K562 (cell line): ENCODE data around the gene ALK. TPM values are rescaled to one million over a fixed set of nuclear protein-coding genes. Genes with fewer than 3 reads are reported as not detected.

Experiments used
- ATAC-seq: fragments of 200-7000 bp; cut with Tn5 transposase; 3 replicates; pipeline ENCODE4 v1.9.1; 2020; ENCODE audit warnings: moderate library complexity
- BruUV-seq: library from RNA; stranded (reverse); fragments of 400-500 nt; replicated peaks from 2 replicates; lab custom pipeline; 2021; lab: Mats Ljungman, UMichigan
- CTCF ChIA-PET: fragments of 300-600 bp; formaldehyde crosslinking; extraction: SDS; loops from one replicate; lab custom pipeline; 2021; ENCODE audit warnings: low intra/inter-chr PET ratio; lab: Yijun Ruan, JAX
- POLR2A ChIA-PET: fragments of 300-600, 350-650 bp; sonication (Branson Sonifier 250); formaldehyde crosslinking; extraction: SDS; loops from one replicate; lab custom pipeline; 2021; ENCODE audit warnings: antibody characterized with exemption, inconsistent platforms; lab: Yijun Ruan, JAX
- DNase-seq, 4 experiments: peaks; one replicate each; pipeline versions ENCODE4 v3.0.0 to v3.0.0-alpha.2; 2011 to 2018; ENCODE audit warnings: low spot score in 3 of 4, mixed read lengths in 3 of 4; ENCODE audit errors: extremely low read depth in 1 of 4
- FAIRE-seq: peaks from 2 replicates; lab custom pipeline; 2011; peaks lifted over from hg19 to GRCh38; lab: Jason Lieb, UNC
- H2AFZ ChIP-seq: 2 replicates; pipeline ENCODE4 v1.6.0; 2011; ENCODE audit warnings: low read depth, low read length, control low read depth, inconsistent platforms
- H3K27ac ChIP-seq: fragments of 200-600 bp; 3 replicates; pipeline ENCODE4 v1.8.0; 2011; ENCODE audit warnings: low read depth, mild to moderate bottlenecking, control low read depth, inconsistent platforms, low read length, moderate library complexity, mixed read lengths; ENCODE audit errors: extremely low read depth
- H3K27me3 ChIP-seq, 2 experiments: fragments of 300-600 bp in 1 of 2; 2 replicates in 1 of 2; 3 replicates in 1 of 2; pipeline versions ENCODE4 v1.6.0 to v1.8.0; 2011; ENCODE audit warnings: inconsistent platforms in 2 of 2, low read length in 2 of 2, mild to moderate bottlenecking in 1 of 2, mixed read lengths in 1 of 2, moderate library complexity in 1 of 2; ENCODE audit not compliant: control insufficient read depth in 2 of 2, insufficient read depth in 2 of 2
- H3K36me3 ChIP-seq: fragments of 300-600 bp; 3 replicates; pipeline ENCODE4 v1.8.0; 2011; ENCODE audit warnings: mild to moderate bottlenecking, low read length, inconsistent platforms; ENCODE audit not compliant: control insufficient read depth, insufficient read depth
- H3K4me1 ChIP-seq, 2 experiments: fragments of 200-600 bp in 1 of 2; replicated peaks in 1 of 2; 2 replicates in 1 of 2; 3 replicates in 1 of 2; pipeline versions ENCODE4 v1.5.1 to v1.8.0; 2011; ENCODE audit warnings: inconsistent platforms in 2 of 2, low read length in 2 of 2, mild to moderate bottlenecking in 1 of 2, mixed read lengths in 1 of 2, moderate library complexity in 1 of 2; ENCODE audit not compliant: control insufficient read depth in 2 of 2, insufficient read depth in 2 of 2
- H3K4me2 ChIP-seq: 2 replicates; pipeline ENCODE4 v1.6.1; 2011; ENCODE audit warnings: low read length, control low read depth, inconsistent platforms, mixed read lengths; ENCODE audit not compliant: insufficient read depth
- H3K4me3 ChIP-seq: fragments of 200-600 bp; sonication (generic), shearing (Covaris generic); 2 replicates; pipeline ENCODE4 v1.5.1; 2016; ENCODE audit warnings: control low read depth, inconsistent platforms
- H3K79me2 ChIP-seq: fragments of 200-600 bp; 3 replicates; pipeline ENCODE4 v1.8.0; 2011; ENCODE audit warnings: low read length, inconsistent platforms; ENCODE audit not compliant: control insufficient read depth, insufficient read depth
- H3K9ac ChIP-seq, 2 experiments: 2 replicates each; pipeline versions ENCODE4 v1.6.0 to v1.6.1; 2011; ENCODE audit warnings: low read depth in 2 of 2, low read length in 2 of 2, control low read depth in 1 of 2, inconsistent platforms in 1 of 2, mild to moderate bottlenecking in 1 of 2, mixed read lengths in 1 of 2; ENCODE audit not compliant: insufficient read depth in 1 of 2
- H3K9me1 ChIP-seq: one replicate; pipeline ENCODE4 v1.6.0; 2011; ENCODE audit warnings: inconsistent platforms, mild to moderate bottlenecking, low read length, moderate library complexity; ENCODE audit not compliant: control insufficient read depth, insufficient read depth
- H3K9me3 ChIP-seq: replicated peaks from 2 replicates; pipeline ENCODE4 v1.5.1; 2011; ENCODE audit warnings: low read depth, low read length, inconsistent platforms; ENCODE audit not compliant: control insufficient read depth, insufficient read depth
- H4K20me1 ChIP-seq: replicated peaks from 2 replicates; pipeline ENCODE4 v1.6.1; 2011; ENCODE audit warnings: low read length, inconsistent platforms, mixed read lengths; ENCODE audit not compliant: control insufficient read depth, insufficient read depth
- ATF7 ChIP-seq: fragments of 450-650 bp; IDR thresholded peaks from 2 replicates; pipeline ENCODE4 v1.7.1; 2014; ENCODE audit warnings: mild to moderate bottlenecking, moderate library complexity
- CHCHD3 ChIP-seq: fragments of 250-450 bp; sonication (Bioruptor Pico); IDR thresholded peaks from 2 replicates; pipeline ENCODE4 v2.1.2; 2022; ENCODE audit warnings: mild to moderate bottlenecking
- DIDO1 ChIP-seq: fragments of 450-650 bp; IDR thresholded peaks from 2 replicates; pipeline ENCODE4 v1.6.1; 2016; ENCODE audit warnings: low read depth, missing biosample characterization, missing genetic modification characterization
- MIER1 ChIP-seq: fragments of 450-650 bp; IDR thresholded peaks from 2 replicates; pipeline ENCODE4 v1.6.1; 2016; ENCODE audit warnings: antibody characterized with exemption, mild to moderate bottlenecking, low read depth
- MTA3 ChIP-seq: fragments of 450-650 bp; formaldehyde crosslinking; IDR thresholded peaks from 2 replicates; pipeline ENCODE4 v1.6.1; 2017; ENCODE audit warnings: mild to moderate bottlenecking, borderline replicate concordance
- PTBP1 ChIP-seq: fragments of 200-400 bp; formaldehyde crosslinking; IDR thresholded peaks from 2 replicates; pipeline ENCODE4 v1.6.1; 2017; ENCODE audit warnings: low read depth, low read length
- RAD21 ChIP-seq, 2 experiments: fragments of 250-450 bp in 1 of 2; fragments of 450-650 bp in 1 of 2; sonication (Bioruptor Pico) in 1 of 2; formaldehyde crosslinking in 1 of 2; IDR thresholded peaks in 1 of 2; conservative IDR thresholded peaks in 1 of 2; 2 replicates each; pipeline versions ENCODE4 v1.4.0 to v1.8.0; 2020 to 2022; ENCODE audit warnings: mild to moderate bottlenecking in 2 of 2, moderate library complexity in 1 of 2
- SETDB1 ChIP-seq: IDR thresholded peaks from one replicate; pipeline ENCODE4 v1.6.1; 2012; ENCODE audit warnings: low read length, control low read depth, inconsistent platforms
- SMARCE1 ChIP-seq: fragments of 450-650 bp; IDR thresholded peaks from 2 replicates; pipeline ENCODE4 v1.7.1; 2016; ENCODE audit warnings: mild to moderate bottlenecking
- ZNF830 ChIP-seq: fragments of 250-450 bp; sonication (Bioruptor Pico); IDR thresholded peaks from 2 replicates; pipeline ENCODE4 v1.5.0; 2021; ENCODE audit warnings: mild to moderate bottlenecking
- WGBS: fragments of 100-300 bp; shearing (Covaris generic); methylation state at CpG from one replicate; pipeline ENCODE4 v1.1.6; 2016; ENCODE audit warnings: low coverage, mixed read lengths; ENCODE audit not compliant: insufficient coverage; ENCODE audit errors: missing lambda C conversion rate; 5-methylcytosine and 5-hydroxymethylcytosine counted together
- in situ Hi-C: fragments of 300-500 bp; cut with MboI; formaldehyde crosslinking; loops from 4 replicates; pipeline ENCODE4 v1.15.0; 2018; ENCODE audit warnings: inconsistent platforms, mixed read lengths
- intact Hi-C: fragments of 100-400 bp; cut with micrococcal nuclease; formaldehyde crosslinking; loops from 2 replicates; pipeline ENCODE4 v1.14.2; 2022
- polyA plus RNA-seq, 8 experiments: library from polyadenylated mRNA; depleted of rRNA in 4 of 8; stranded (reverse) in 5 of 8; unstranded in 3 of 8; fragments of >200 nt; fragmentation: Nextera tagmentation in 2 of 8; fragmentation: Illumina TruSeq in 1 of 8; extraction: Ambion mirVana in 2 of 8; extraction: Trizol in 1 of 8; gene quantifications; 2 replicates each; pipeline versions ENCODE4 v1.2.1 to v1.2.3, GENCODE V29; 2011 to 2014; ENCODE audit warnings: inconsistent platforms in 1 of 8, missing spikeins in 1 of 8
- total RNA-seq, 7 experiments: library from RNA; depleted of rRNA in 6 of 7; stranded (reverse); fragments of >200 nt in 6 of 7; fragmentation: Illumina TruSeq in 2 of 7; extraction: Trizol in 2 of 7; gene quantifications; 2 replicates each; pipeline versions ENCODE4 v1.2.1 to v1.2.3, GENCODE V29; 2011 to 2021; ENCODE audit warnings: low replicate concordance in 1 of 7
- TF ChIP-seq, protein P1 (sequence below): IDR thresholded peaks from 2 replicates; pipeline ENCODE4 v1.6.1; 2011; ENCODE audit warnings: borderline replicate concordance, low read depth, mild to moderate bottlenecking, moderate library complexity, low read length; ENCODE audit not compliant: insufficient read depth, poor library complexity, severe bottlenecking
- TF ChIP-seq, protein P2 (sequence below): fragments of 450-650 bp; IDR thresholded peaks from 2 replicates; pipeline ENCODE4 v1.6.1; 2017; ENCODE audit warnings: antibody characterized with exemption
- TF ChIP-seq, protein P3 (sequence below): sonication (generic); formaldehyde crosslinking; IDR thresholded peaks from 2 replicates; pipeline ENCODE4 v1.8.1; 2022; ENCODE audit warnings: missing genetic modification reagents
- TF ChIP-seq, protein P4 (sequence below): fragments of 450-650 bp; IDR thresholded peaks from 2 replicates; pipeline ENCODE4 v1.6.1; 2016; ENCODE audit warnings: antibody characterized with exemption
- TF ChIP-seq, protein P5 (sequence below): fragments of 450-650 bp; IDR thresholded peaks from 2 replicates; pipeline ENCODE4 v1.6.1; 2016; ENCODE audit warnings: borderline replicate concordance

The ALK gene
- total and polyA plus RNA-seq, 9 of the 15 experiments (the other 6 are each of a cell fraction or from before 2014, with no cell fraction given) = not detected

DNA sequence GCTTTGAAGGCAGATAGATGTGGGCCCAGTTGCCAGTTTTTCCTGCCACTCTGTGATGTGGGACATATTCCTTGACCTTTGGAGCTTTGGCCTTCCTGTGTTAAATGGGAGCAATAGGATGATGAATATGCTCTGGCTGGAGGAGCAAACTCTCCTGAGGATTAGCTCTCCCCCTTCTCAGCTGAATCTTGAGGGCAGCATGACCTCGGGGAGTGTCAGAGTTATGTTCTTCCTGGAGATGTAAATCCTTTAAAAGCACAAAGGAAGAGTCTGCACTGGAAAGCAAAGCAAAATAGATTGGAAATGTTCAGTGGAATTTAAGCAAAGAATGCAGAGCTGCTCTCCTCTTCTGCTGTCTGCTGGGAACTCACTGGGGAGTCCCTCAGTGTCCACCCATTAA lies 160.1 kb downstream of the ALK start:
- H3K9me3 ChIP-seq = no peaks in the 10 kb centered on the region
- no peak overlapping the region for H3K4me2 ChIP-seq
- ChIA-PET CTCF (no interaction called here), POLR2A (no interaction called here)
- no TSS peak for BruUV-seq
- no peaks in the 10 kb centered on the region for H3K79me2 ChIP-seq
- intact Hi-C loops (no loop called here), in situ Hi-C loops (no loop called here)
- no peaks in the 10 kb centered on the region for H3K27me3 ChIP-seq
- no peaks in the 10 kb centered on the region for H3K36me3 ChIP-seq
- H2AFZ ChIP-seq = no peak overlapping the region
- no peak for ATAC-seq
- no peak overlapping the region for H3K27ac ChIP-seq
- H3K4me1 ChIP-seq = no peaks in the 10 kb centered on the region
- no peak overlapping the region for H3K4me3 ChIP-seq
- H4K20me1 ChIP-seq = no peaks in the 10 kb centered on the region
- WGBS = 0% methylated on average over 1 of the region's 1 CpG
- no peak for DNase-seq
- no peak for FAIRE-seq
- H3K9ac ChIP-seq = no peak overlapping the region
- H3K9me1 ChIP-seq = no peaks in the 10 kb centered on the region
- TF ChIP-seq ATF7 = no peak
- no peak for TF ChIP-seq ZNF830 (CRISPR knock-in tag)
- no peak for TF ChIP-seq DIDO1 (tag)
- TF ChIP-seq RAD21 (CRISPR knock-in tag; conservative IDR thresholded peaks at IDR 0.05 in 1 of 2, IDR thresholded peaks at IDR 0.05 in 1 of 2) = no peak
- TF ChIP-seq CHCHD3 = no peak
- TF ChIP-seq SETDB1 = no peak
- TF ChIP-seq, protein P1, sequence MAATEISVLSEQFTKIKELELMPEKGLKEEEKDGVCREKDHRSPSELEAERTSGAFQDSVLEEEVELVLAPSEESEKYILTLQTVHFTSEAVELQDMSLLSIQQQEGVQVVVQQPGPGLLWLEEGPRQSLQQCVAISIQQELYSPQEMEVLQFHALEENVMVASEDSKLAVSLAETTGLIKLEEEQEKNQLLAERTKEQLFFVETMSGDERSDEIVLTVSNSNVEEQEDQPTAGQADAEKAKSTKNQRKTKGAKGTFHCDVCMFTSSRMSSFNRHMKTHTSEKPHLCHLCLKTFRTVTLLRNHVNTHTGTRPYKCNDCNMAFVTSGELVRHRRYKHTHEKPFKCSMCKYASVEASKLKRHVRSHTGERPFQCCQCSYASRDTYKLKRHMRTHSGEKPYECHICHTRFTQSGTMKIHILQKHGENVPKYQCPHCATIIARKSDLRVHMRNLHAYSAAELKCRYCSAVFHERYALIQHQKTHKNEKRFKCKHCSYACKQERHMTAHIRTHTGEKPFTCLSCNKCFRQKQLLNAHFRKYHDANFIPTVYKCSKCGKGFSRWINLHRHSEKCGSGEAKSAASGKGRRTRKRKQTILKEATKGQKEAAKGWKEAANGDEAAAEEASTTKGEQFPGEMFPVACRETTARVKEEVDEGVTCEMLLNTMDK = no peak
- TF ChIP-seq, protein P2, sequence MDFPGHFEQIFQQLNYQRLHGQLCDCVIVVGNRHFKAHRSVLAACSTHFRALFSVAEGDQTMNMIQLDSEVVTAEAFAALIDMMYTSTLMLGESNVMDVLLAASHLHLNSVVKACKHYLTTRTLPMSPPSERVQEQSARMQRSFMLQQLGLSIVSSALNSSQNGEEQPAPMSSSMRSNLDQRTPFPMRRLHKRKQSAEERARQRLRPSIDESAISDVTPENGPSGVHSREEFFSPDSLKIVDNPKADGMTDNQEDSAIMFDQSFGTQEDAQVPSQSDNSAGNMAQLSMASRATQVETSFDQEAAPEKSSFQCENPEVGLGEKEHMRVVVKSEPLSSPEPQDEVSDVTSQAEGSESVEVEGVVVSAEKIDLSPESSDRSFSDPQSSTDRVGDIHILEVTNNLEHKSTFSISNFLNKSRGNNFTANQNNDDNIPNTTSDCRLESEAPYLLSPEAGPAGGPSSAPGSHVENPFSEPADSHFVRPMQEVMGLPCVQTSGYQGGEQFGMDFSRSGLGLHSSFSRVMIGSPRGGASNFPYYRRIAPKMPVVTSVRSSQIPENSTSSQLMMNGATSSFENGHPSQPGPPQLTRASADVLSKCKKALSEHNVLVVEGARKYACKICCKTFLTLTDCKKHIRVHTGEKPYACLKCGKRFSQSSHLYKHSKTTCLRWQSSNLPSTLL = no peak
- TF ChIP-seq, protein P3, sequence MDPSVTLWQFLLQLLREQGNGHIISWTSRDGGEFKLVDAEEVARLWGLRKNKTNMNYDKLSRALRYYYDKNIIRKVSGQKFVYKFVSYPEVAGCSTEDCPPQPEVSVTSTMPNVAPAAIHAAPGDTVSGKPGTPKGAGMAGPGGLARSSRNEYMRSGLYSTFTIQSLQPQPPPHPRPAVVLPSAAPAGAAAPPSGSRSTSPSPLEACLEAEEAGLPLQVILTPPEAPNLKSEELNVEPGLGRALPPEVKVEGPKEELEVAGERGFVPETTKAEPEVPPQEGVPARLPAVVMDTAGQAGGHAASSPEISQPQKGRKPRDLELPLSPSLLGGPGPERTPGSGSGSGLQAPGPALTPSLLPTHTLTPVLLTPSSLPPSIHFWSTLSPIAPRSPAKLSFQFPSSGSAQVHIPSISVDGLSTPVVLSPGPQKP (CRISPR knock-in tag) = no peak
- no peak for TF ChIP-seq PTBP1
- TF ChIP-seq MTA3 = no peak
- TF ChIP-seq, protein P4, sequence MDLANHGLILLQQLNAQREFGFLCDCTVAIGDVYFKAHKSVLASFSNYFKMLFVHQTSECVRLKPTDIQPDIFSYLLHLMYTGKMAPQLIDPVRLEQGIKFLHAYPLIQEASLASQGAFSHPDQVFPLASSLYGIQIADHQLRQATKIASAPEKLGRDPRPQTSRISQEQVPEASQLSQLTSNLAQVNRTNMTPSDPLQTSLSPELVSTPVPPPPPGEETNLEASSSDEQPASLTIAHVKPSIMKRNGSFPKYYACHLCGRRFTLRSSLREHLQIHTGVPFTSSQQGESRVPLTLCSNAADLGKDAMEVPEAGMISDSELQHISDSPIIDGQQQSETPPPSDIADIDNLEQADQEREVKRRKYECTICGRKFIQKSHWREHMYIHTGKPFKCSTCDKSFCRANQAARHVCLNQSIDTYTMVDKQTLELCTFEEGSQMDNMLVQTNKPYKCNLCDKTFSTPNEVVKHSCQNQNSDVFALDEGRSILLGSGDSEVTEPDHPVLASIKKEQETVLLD = no peak
- TF ChIP-seq SMARCE1 = no peak
- TF ChIP-seq, protein P5, sequence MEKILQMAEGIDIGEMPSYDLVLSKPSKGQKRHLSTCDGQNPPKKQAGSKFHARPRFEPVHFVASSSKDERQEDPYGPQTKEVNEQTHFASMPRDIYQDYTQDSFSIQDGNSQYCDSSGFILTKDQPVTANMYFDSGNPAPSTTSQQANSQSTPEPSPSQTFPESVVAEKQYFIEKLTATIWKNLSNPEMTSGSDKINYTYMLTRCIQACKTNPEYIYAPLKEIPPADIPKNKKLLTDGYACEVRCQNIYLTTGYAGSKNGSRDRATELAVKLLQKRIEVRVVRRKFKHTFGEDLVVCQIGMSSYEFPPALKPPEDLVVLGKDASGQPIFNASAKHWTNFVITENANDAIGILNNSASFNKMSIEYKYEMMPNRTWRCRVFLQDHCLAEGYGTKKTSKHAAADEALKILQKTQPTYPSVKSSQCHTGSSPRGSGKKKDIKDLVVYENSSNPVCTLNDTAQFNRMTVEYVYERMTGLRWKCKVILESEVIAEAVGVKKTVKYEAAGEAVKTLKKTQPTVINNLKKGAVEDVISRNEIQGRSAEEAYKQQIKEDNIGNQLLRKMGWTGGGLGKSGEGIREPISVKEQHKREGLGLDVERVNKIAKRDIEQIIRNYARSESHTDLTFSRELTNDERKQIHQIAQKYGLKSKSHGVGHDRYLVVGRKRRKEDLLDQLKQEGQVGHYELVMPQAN = no peak
- no peak for TF ChIP-seq MIER1
